GM19328 (cell line): ENCODE measurements around the gene SH3RF3.

Source experiments
- ATAC-seq: cut with Tn5 transposase; IDR thresholded peaks from one replicate; pipeline ENCODE4 v1.9.1; 2021; ENCODE audit warnings: mild to moderate bottlenecking, moderate library complexity; ENCODE audit not compliant: unreplicated experiment

Gene SH3RF3

GRCh38 chr2:109137616-109138015 is 8.6 kb downstream of the SH3RF3 start:
- no peak for ATAC-seq

- ATAC-seq, result no peak
Observed at GRCh38 chr2:109138449-109138848, 9.4 kb downstream of the SH3RF3 start.

GRCh38 chr2:109139002-109139401 is 10.0 kb downstream of the SH3RF3 start:
- no peak for ATAC-seq

GRCh38 chr2:109139865-109140396 is 10.9 kb downstream of the SH3RF3 start:
- ATAC-seq, result no peak

- no peak for ATAC-seq
Observed at GRCh38 chr2:109141006-109141600, 12.1 kb downstream of the SH3RF3 start.

- ATAC-seq, result no peak
Observed at GRCh38 chr2:109141727-109142283, 12.8 kb downstream of the SH3RF3 start.

- ATAC-seq, result no peak
Observed at GRCh38 chr2:109142416-109143210, 13.6 kb downstream of the SH3RF3 start.

- ATAC-seq, result peak; percentile 72
Observed at GRCh38 chr2:109143214-109144187, 14.5 kb downstream of the SH3RF3 start.

- no peak for ATAC-seq
Observed at GRCh38 chr2:109144271-109144670, 15.3 kb downstream of the SH3RF3 start.

- no peak for ATAC-seq
Observed at GRCh38 chr2:109144721-109145120, 15.7 kb downstream of the SH3RF3 start.

- no peak for ATAC-seq
Observed at GRCh38 chr2:109145286-109145685, 16.3 kb downstream of the SH3RF3 start.

- no peak for ATAC-seq
Observed at GRCh38 chr2:109147405-109147804, 18.4 kb downstream of the SH3RF3 start.

GRCh38 chr2:109148117-109148746 is 19.2 kb downstream of the SH3RF3 start:
- ATAC-seq, result no peak

GRCh38 chr2:109148991-109149645 is 20.1 kb downstream of the SH3RF3 start:
- ATAC-seq, result no peak

GRCh38 chr2:109150559-109150958 is 21.6 kb downstream of the SH3RF3 start:
- no peak for ATAC-seq

GRCh38 chr2:109151519-109151918 is 22.5 kb downstream of the SH3RF3 start:
- no peak for ATAC-seq

GRCh38 chr2:109153005-109153784 is 24.2 kb downstream of the SH3RF3 start:
- ATAC-seq, result no peak

GRCh38 chr2:109153807-109154206 is 24.8 kb downstream of the SH3RF3 start:
- ATAC-seq, result no peak

GRCh38 chr2:109154226-109154625 is 25.2 kb downstream of the SH3RF3 start:
- no peak for ATAC-seq
